Left renal pelvis (tissue), 4 donors: Measurements from ENCODE around the gene TSKU. TPM values are rescaled to one million over a fixed set of nuclear protein-coding genes. Genes with fewer than 3 reads are reported as not detected.
A peak's percentile ranks its signal among the peaks of the same experiment; 100 is the strongest.

Experiments used
- DNase-seq, 4 donors: peaks; one replicate each; pipeline ENCODE4 v3.0.0-alpha.2; 2013; ENCODE audit warnings: low read depth in 4 of 4, low spot score in 3 of 4
- polyA plus RNA-seq, 4 donors: library from polyadenylated mRNA; unstranded; fragments of 120-200 nt; gene quantifications; one replicate each; pipeline ENCODE4 v1.2.1, GENCODE V29; 2013; ENCODE audit not compliant: insufficient read length in 4 of 4

The TSKU gene
- polyA plus RNA-seq, 4 donors: 21.5 to 47.8 (median 26.3) TPM

GRCh38 chr11:76769645-76770586, 13.2 kb upstream of the TSKU start:
- no peak for DNase-seq

GRCh38 chr11:76770642-76771445, 12.3 kb upstream of the TSKU start:
- DNase-seq: no peak

- DNase-seq: no peak
These were observed 11.6 kb upstream of the TSKU start for GRCh38 chr11:76771446-76772099.

- no peak for DNase-seq
These were observed 10.9 kb upstream of the TSKU start for GRCh38 chr11:76772100-76772782.

- no peak for DNase-seq
These were observed 10.4 kb upstream of the TSKU start for GRCh38 chr11:76772783-76773106.

GRCh38 chr11:76773921-76774361, 9.2 kb upstream of the TSKU start:
- no peak for DNase-seq

GRCh38 chr11:76776472-76776871, 6.7 kb upstream of the TSKU start:
- no peak for DNase-seq

GRCh38 chr11:76777305-76777704, 5.9 kb upstream of the TSKU start:
- DNase-seq: no peak

GRCh38 chr11:76777876-76778275, 5.3 kb upstream of the TSKU start:
- DNase-seq: no peak

- DNase-seq: no peak
These were observed 4.3 kb upstream of the TSKU start for GRCh38 chr11:76778874-76779273.

GRCh38 chr11:76781046-76781801, 1.9 kb upstream of the TSKU start:
- no peak for DNase-seq

GRCh38 chr11:76781807-76782530, 1.2 kb upstream of the TSKU start:
- DNase-seq: no peak

GRCh38 chr11:76782531-76783293, 444 bp upstream of the TSKU start:
- peak; percentile 80 to 91 (median 86) for DNase-seq

GRCh38 chr11:76783896-76784813, 999 bp downstream of the TSKU start:
- peak in 1 of 4 donors; percentile 71 for DNase-seq

- DNase-seq: no peak
These were observed 2.4 kb downstream of the TSKU start for GRCh38 chr11:76785513-76785912.

- no peak for DNase-seq
These were observed 2.9 kb downstream of the TSKU start for GRCh38 chr11:76786016-76786415.

- no peak for DNase-seq
These were observed 3.4 kb downstream of the TSKU start for GRCh38 chr11:76786441-76787014.
